Right kidney (tissue), 1 donor: ENCODE results near the gene SNPH.

Source experiments
- DNase-seq: peaks from one replicate; pipeline ENCODE4 v3.0.0-alpha.2; 2016

The SNPH gene

DNA sequence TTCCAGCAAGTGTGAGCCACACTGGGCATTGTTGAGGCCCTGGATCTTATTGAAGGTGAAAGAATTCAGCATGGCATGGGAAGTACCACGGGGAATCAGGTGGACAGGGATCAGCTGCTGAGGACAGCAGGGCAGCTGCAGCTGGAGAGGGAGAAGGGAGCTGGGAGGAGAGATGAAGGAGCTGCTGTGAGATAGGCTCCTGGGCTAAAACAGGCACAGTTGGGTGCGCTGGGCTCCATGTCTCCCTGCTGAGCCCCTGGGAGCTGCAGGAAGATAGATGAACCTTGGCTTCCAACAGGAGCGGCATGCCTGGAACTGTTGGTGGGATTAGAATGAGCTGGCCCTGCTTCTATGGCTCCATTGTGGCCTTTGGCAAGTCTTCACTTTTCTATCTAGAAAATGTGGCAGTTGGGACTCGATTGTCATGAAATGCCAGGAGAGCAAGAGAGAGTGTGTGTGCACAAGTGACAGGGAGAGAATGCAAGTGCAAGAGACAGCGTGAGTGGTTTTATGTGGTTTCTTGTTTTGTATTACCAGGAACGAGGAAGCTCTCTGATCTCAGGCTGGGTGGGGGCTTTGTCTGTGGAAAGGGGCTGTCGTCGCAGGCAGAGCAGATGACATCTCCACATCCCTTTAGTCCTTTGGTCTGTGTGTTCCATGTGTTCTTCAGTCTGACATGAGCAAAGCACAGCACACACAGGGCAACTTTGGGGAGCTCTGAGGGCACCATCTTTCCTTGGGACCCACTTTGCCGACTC, 20.4 kb downstream of the SNPH start:
- no peak for DNase-seq

DNA sequence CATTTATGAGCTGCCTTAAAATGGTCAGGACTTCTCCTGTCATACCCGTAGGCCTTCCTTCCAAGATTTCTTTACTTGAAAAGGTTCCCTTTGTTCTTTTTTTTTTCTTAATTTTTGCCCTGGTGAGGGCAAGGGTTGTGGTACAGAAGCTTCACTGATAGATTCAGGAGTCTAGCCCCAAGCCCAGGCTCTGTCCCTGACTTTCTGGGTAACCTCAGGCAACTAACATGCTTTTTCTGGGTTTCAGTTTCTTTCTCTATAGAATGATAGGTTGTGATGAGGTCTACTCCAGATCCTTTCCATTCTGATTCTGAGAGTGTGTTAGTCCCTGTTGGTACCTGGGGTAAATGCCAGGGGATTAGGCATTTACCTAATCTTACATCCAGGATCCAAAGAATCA, 21.2 kb downstream of the SNPH start:
- no peak for DNase-seq

DNA sequence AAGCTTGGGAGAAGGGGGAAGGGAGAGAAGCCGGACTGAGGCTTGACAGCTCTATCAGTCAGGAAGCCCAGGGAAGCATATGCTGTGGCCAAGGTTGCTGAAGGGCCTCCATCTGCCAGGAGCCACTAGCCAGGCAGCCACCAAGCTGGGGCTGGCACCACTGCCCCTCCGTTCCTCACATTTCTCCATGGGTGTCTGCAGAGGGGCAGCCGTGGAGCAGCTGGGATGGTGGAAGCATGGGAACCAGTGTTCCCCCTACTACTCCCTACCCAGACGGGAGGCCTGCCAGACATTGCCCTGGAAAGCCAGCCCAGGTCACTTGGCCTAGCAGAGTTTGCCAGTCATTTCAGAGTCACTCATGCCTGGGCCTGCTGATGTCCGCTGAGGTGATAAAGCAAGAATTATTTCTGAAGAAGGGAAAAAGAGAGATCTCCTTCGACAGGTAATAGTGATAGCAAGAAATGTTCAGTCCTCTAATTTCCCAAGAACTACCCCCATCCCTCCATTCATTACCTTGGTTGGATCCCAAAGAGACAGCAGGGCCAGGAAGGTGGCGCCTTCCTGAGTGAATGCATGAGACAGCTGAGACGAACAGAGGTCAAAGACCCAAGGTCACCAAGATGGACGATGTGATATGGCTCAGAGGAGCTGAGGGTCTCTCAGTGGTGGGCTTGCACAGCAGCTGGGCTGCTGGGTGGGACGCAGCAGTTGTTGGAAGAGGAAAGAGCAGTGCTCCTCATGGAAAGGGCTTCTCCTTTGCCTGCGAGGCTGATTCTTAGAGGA, 21.9 kb downstream of the SNPH start:
- no peak for DNase-seq

DNA sequence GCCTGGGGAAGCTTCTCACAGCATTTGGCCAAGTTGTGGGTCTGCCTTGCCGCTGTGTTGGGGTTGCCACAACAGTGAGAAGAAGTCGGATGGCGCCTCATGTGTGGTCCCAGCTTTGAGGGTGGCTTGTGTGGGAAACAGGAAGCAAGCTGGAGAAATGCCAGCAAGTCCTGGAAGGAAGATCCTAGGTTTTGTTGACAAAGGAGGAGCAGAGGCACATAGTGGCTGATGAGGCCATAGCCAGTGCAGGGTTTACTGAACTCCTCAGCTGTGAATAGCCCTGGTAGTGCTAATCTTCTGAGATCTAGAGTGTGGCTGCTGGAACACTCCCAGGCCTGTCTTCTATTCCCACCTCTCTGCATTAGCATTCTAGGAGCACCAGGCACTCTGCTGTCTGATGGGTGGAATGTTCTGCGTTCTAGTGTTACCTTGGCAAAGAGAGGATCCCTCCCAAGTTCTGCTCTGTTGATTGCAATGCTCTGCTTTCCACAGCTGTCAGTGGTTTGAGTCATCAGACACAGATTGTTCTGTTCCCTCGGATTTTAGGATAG, 25.2 kb downstream of the SNPH start:
- no peak for DNase-seq

DNA sequence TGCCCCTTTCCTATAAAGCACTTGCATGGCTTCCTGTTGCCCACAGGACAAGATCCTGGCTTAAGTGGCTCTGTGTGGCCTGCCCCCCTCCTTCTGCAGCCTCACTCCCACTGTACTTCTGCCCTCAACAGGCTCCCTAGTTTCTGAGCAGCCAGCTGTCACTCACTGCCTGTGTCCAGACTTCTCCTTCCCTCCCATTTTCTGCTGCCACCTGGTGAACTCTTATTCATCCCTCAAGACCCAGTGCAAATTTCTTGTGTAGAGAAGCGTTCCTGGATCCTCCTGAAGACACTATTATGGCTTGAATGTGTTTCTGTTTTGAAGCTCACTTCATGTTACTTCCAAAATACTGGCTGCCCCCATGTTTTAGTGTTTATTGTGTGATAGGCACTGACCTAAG, 26.5 kb downstream of the SNPH start:
- no peak for DNase-seq

DNA sequence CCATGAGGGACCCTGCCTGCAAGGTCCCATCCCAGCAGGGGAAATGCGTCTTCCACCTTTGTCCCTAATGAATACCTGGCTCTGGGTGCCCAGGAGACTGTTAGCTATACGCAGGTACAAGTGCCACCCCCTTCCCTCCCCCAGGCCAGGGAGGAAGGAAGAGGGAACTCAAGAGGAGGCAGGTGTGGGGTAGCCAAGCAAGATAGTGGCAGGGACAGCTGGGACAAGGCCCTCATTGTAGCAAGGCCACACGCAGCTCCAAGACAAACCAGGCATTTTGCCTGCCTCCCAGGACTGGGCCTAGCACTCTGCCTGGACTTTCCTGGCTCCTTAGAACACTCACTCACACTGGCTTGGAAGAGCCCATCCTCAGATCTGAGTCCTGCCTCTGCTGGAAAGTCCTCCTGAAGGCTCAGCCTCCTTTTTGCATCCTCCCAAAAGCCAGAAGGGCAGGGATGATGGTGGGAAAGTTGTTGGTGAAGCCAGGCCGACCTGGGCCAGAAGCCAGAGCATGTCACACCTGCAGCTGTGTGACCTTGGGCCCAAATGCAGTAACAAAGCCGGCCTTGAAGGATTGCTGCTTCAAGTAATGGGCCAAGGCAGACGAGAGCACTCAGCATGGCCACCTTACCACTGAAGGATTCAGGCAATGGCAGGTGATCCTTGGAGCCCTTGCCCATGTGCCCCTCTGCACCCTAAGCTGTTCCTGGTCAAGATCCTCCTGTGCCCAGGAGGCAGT, 27.7 kb downstream of the SNPH start:
- DNase-seq: no peak

DNA sequence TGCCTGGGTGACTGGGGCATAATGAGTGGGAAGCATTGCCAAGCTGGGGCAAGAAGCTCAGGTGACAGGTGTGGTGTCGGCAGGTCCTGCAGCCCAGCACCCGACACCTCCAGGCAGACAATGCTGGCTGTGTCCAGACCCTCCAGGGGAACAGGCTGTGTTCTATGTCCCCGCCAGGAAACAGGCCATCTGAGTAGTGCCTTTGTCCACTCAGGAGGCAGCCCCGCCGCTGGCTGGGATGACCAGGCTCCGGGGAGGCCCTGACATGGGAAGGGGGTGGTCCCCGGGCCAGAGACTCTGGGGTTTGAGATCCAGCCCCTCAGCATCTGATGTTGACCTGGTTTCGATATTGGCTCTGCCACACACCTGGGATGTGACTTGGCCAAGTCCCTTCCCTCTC, 28.4 kb downstream of the SNPH start:
- no peak for DNase-seq

DNA sequence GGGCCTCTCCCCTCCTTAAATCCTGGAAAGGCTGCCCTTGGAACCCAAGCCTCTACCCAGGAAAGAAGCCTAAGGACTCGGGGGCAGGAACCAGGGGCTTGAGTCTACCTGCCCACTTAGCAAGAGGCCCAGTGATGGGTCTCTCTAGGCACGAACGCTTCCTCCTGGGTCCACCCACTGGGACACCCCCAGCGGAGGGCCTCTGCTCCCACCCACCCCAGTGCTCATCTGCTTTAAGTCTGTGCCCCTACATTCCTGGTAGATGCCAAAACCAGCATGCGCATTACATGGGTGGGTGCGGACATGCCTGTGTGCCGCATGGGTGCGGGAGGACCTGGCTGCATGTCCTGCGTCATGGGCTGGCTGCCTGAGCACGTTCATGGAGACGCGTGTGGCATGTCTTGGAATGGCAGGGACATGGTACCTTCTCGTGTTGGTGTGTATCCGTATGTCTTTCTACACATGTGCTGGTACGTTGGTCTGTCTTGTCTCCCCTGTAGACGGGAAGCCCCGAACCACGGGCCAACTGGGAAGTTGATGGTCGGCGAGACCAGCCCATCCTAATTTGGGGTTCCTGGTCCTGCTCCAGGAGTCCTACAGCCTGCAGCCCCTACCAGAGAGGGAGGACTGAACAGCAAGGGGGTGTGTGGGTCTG, 29.3 kb downstream of the SNPH start:
- no peak for DNase-seq

DNA sequence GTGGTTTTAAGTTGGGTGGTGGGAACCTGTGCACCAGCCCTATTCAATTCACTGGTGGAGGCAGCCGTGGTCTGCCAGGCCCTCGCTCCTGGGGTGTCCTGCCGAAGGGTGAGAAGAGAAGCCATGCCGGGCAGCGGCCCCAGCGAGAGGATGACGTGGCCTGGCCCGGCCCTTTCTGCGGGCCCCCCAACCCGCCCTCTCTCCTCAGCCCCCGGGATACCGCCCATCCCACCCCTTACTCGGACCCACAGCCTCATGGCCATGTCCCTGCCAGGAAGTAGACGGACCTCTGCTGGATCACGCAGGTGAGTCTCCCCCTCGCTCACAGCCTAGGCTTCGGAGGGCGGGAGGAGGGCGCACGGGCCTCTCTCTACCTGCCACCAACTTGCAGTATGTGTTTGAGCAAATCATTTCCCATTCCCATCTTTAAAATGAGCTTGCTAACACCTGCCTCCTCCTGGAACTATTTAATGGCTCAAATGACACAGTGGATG, 30.1 kb downstream of the SNPH start:
- DNase-seq: no peak

DNA sequence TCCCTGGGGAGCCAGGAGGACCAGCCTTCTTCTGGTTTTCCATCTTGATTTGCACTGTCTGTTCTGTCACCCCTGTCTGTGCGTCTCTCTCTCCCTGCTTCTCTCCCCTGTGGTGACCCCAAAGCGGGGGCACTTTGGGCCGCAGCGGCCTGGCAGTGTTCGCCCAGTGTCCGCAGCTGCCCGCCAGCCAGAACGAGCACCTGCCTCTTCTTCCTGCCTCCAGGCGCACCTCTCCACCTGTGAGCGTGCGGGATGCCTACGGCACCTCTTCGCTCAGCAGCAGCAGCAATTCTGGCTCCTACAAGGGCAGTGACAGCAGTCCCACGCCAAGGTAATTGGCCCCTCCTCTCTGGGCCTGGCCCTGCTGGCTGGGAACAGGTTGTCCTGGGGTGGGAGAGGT, 30.8 kb downstream of the SNPH start:
- no peak for DNase-seq

DNA sequence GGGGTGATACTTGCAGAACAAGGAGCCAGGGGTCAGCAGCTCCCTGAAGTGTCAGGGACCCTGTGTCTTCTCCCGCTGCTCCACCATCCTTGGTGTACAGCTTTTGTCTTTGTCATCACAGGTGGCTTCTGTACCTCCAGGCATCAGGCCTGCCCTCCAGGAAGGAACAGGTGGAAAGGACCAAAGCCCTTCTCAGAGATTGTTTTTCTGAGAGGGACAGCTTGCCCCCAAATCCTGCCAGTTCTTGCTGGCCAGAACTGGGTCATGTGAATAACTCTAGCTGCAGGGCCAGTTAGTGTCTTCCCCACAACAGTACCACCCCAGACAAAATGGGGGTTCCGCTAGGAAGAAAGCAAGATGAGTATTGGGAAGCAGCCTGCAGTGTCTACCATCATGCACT, 31.4 kb downstream of the SNPH start:
- no peak for DNase-seq

DNA sequence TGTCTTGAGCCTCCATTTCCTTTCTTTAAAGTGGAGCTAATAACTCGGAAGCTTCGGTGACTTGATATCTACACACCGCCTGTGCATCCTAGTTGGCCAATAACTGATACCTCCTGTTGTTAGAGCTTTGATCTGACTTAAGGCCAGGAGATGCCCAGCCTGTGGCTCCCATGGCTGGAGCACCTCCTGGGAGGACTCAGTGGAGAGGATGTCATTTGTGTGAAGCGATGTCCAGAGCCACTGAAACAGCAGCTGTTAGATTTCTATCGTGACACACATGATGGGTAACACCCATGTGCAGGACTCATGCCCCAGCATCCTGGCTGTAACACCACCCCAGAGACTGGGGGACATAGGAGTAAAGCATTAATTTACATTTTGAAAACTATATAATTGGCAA, 32.1 kb downstream of the SNPH start:
- DNase-seq: no peak

DNA sequence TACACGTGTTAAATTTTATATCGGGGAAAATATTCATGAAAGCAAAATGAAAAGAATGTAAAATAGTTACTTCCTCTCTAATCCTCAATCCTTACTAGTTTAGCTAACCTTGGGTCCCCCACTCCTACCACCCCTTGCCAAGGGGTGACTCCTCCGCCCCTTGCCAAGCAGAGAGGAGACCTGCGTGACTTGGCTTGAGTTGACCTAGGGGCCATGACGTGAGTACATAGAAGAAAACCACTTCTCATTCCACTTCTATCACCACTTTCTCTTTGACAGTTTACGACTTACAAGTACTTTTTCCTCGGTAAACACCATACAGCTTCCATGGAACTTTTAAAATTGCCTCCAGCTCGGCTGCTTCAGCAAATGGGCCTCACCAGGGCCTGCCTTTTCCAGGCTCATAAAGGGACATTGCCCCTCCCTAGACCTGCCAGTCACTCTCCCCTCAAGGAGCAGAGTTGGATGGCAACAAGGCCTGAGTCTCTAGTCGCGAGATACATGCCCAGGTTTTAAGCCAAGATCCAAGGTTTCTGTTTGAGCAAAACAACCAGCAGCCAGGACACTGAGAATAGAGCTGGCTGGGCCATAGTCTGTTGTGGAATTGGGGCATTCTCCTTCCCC, 32.9 kb downstream of the SNPH start:
- no peak for DNase-seq

DNA sequence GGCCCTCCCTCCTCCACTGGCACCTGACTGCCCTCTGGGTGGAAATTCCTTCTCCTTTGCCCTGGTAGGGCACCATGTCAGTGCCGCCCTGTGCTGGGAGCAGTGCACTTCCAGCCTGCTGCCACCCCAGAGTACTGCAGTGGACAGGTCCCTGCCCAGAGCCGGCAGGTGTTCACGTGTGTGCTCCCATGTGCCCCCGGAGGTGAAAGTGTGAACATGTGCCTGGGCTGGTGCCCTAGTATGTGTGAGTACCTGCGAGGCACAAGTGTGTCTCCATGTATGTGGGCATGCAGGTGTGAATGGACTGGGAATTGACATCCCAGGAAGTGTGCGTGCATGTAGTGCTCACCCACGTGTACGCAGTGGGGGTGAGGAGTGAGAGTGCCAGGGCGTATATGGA, 33.4 kb downstream of the SNPH start:
- DNase-seq: no peak

DNA sequence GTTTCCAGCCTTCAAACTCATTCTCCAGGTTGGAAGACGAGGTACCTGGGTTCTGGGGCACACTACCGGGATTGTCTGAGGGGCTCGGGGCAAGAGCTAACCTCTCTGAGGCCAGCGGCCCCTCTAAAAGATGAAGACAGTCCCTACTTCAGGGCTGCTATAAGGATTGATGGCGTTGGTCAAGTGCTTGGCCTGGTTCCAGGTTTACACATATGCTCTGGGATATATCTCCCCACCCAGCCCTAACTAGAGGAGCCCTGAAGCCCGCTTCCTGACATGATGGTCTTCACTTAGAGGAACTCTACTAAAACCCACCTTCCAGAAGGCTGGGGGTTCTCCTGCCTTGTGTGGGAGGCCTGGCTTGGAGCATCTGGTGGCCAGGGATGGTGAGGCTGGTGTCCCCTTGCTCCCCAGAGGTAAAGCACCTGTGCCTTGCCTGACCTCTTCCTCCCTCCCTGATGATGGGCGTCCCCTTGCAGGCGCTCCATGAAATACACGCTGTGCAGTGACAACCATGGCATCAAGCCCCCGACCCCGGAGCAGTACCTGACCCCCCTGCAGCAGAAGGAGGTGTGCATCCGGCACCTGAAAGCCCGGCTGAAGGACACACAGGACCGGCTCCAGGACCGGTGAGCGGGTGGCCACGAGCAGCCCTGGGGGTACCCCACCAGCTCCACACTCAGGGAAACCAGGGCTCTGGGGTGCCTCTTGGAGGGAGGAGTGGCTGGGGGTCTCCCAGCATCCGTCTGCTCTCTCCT, 34.2 kb downstream of the SNPH start:
- DNase-seq: no peak

DNA sequence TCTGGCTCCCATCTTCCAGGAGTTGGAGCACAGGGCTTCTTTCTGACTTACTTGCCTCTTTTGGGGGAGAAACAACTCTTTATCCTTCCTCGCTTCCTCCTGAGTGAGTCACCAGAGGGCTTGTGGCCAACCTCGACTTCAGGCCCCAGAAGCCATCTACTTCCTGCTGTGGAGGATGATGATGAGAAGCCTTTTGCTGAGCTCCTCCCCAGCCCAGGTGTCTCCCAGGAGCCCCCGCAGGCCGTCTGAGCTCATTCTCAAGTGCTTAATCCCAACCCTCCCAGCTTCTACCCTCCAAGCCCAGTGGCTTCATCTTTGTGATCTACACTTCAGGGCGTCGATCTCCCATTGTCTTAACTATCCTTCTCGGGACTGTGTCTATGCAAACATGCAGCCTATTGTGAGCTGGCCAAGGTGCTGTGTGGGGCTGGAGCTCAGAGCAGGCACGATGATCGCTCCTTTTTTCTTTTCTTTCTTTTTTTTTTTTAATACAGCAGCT, 35.0 kb downstream of the SNPH start:
- DNase-seq: no peak

DNA sequence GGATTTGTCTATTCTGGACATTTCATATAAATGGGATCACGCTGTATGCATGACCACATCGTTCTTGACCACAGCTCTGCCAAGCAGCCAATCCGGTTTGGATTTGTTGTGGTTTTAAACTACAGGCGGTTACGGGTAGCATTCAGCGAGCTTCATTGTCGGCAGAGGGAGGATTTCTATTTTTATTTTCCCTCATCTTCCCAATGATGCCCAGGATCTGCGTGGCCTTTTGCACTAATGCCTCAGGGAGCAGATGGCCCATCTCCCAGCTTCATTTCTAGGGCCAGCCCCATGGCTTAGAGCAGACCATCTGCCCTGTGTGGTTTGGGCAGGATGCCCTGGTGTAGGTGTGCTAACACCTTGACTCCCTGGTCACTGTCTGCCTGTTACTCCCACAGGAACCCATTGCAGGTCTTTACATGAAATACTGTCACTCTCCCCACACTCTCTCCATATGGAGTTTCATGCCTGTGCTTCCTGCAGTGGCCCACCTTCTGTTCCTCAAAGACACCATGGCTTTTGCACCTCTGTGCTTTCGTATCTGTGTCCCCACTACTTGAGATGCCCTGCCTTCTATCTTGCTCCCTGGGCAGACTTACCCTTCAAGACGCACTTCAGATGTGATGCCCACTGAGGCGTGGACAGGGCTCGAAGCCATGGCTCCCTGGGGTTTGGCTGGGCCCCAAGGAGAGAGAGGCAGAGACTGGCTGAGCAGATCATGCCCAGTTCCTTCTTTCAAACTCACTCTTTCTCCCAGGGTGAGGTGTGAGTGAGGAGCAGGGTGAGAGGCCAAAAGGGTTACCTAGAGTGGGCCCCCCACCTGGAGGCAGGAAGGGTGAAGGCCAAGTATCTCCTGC, 36.8 kb downstream of the SNPH start:
- DNase-seq: no peak

DNA sequence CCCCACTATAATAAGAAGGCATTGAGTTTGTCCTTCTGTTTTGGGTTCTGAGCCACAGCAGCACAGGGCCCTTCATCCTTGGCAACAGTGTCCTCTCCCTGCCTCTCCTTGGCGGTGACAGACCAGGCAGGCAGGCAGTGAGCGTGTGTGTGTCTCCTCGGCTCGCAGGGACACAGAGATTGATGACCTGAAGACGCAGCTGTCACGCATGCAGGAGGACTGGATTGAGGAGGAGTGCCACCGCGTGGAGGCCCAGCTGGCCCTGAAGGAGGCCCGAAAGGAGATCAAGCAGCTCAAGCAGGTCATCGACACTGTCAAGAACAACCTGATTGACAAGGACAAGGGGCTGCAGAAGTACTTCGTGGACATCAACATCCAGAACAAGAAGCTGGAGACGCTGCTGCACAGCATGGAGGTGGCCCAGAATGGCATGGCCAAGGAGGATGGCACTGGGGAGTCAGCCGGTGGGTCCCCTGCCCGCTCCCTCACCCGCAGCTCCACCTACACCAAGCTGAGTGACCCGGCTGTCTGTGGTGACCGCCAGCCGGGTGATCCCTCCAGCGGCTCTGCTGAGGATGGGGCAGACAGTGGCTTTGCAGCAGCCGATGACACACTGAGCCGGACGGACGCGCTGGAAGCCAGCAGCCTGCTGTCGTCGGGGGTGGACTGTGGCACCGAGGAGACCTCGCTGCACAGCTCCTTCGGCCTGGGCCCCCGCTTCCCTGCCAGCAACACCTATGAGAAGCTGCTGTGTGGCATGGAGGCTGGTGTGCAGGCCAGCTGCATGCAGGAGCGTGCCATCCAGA, 38.8 kb downstream of the SNPH start:
- DNase-seq: no peak

DNA sequence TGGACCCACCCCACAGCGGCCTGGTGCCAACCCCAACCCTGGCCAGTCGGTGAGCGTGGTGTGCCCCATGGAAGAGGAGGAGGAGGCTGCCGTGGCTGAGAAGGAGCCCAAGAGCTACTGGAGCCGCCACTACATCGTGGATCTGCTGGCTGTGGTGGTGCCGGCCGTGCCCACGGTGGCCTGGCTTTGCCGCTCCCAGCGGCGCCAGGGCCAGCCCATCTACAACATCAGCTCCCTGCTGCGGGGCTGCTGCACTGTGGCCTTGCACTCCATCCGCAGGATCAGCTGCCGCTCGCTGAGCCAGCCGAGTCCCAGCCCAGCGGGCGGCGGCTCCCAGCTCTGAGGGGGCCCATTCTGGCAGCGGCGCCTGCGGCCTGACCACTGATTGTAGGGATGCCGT, 39.6 kb downstream of the SNPH start:
- DNase-seq: no peak
